ENCODE data around the gene SATB1. TPM values are rescaled to one million over a fixed set of nuclear protein-coding genes. Genes with fewer than 3 reads are reported as not detected.

The SATB1 gene
- total RNA-seq, 4 donors from 2014 or later: 40.9 to 69.6 (median 41.7) TPM

GRCh38 chr3:18426597-18427193 lies 1.6 kb upstream of the SATB1 start:
- ATAC-seq (no peak), DNase-seq (no peak)
- H3K4me1 ChIP-seq: peaks cover 15 to 17% of the 10 kb centered on the region in 2 donors
- no peak overlapping the region for H3K4me3 ChIP-seq
- in situ Hi-C loops (cut with MboI; ENCODE audit: low sequenced_read_pairs in 4 of 4) (no loop called here), intact Hi-C loops (cut with DNase I; ENCODE audit: low total_unique reads) (loop anchor here (10.0 kb wide), 1 partner anchor 682 kb away; the partner anchor contains the start of gene TBC1D5)
- peak overlapping the region in 2 of 4 donors; percentile 21 to 99 for H3K27ac ChIP-seq
- no peaks in the 10 kb centered on the region for H3K9me3 ChIP-seq
- no peaks in the 10 kb centered on the region for H3K27me3 ChIP-seq
- no peaks in the 10 kb centered on the region for H3K36me3 ChIP-seq
- no peak for TF ChIP-seq CTCF (IDR thresholded peaks at IDR 0.05 in 4 of 5, conservative IDR thresholded peaks at IDR 0.05 in 1 of 5)
- no peak for TF ChIP-seq POLR2A (IDR thresholded peaks at IDR 0.05)

GRCh38 chr3:18425641-18426257 lies 610 bp upstream of the SATB1 start:
- H3K4me1 ChIP-seq: peaks cover 17 to 21% of the 10 kb centered on the region in 2 donors
- TF ChIP-seq POLR2A (IDR thresholded peaks at IDR 0.05) (no peak), CTCF (IDR thresholded peaks at IDR 0.05 in 4 of 5, conservative IDR thresholded peaks at IDR 0.05 in 1 of 5) (no peak)
- in situ Hi-C loops (cut with MboI; ENCODE audit: low sequenced_read_pairs in 4 of 4) (no loop called here), intact Hi-C loops (cut with DNase I; ENCODE audit: low total_unique reads) (loop anchor here (2.0 to 10.0 kb wide), 2 partner anchors 19 to 681 kb away; partner anchors contain the start of gene TBC1D5)
- H3K9me3 ChIP-seq: no peaks in the 10 kb centered on the region
- H3K36me3 ChIP-seq: no peaks in the 10 kb centered on the region
- peak overlapping the region; percentile 78 to 98 (median 92) for H3K4me3 ChIP-seq
- H3K27me3 ChIP-seq: no peaks in the 10 kb centered on the region
- DNase-seq: peak in 1 of 2 donors; percentile 39
- H3K27ac ChIP-seq: peak overlapping the region; percentile 91 to 99 (median 95)
- peak; percentile 16 to 38 for ATAC-seq

GRCh38 chr3:18424213-18424728 lies 868 bp downstream of the SATB1 start:
- Histone ChIP-seq H3K36me3 (no peaks in the 10 kb centered on the region), H3K27ac (peak overlapping the region; percentile 91 to 99 (median 95)), H3K9me3 (no peaks in the 10 kb centered on the region), H3K4me3 (peak overlapping the region; percentile 78 to 98 (median 92)), H3K4me1 (peaks cover 29 to 36% of the 10 kb centered on the region in 2 donors), H3K27me3 (no peaks in the 10 kb centered on the region)
- in situ Hi-C loops (cut with MboI; ENCODE audit: low sequenced_read_pairs in 4 of 4): no loop called here
- TF ChIP-seq POLR2A (IDR thresholded peaks at IDR 0.05) (no peak), CTCF (IDR thresholded peaks at IDR 0.05 in 4 of 5, conservative IDR thresholded peaks at IDR 0.05 in 1 of 5) (no peak)
- ATAC-seq: peak; percentile 49 to 64
- DNase-seq: peak in 1 of 2 donors; percentile 42
- intact Hi-C loops (cut with DNase I; ENCODE audit: low total_unique reads): loop anchor here (2.0 to 10.0 kb wide), 3 partner anchors 21 to 1763 kb away; partner anchors contain the start of genes SGO1 and TBC1D5

GRCh38 chr3:18423401-18424212 lies 1.5 kb downstream of the SATB1 start:
- peak; percentile 28 to 37 for ATAC-seq
- Histone ChIP-seq H3K27me3 (no peaks in the 10 kb centered on the region), H3K36me3 (no peaks in the 10 kb centered on the region), H3K9me3 (no peaks in the 10 kb centered on the region), H3K4me3 (peak overlapping the region; percentile 78 to 98 (median 92)), H3K4me1 (peaks cover 34 to 38% of the 10 kb centered on the region in 2 donors), H3K27ac (peak overlapping the region; percentile 91 to 99 (median 95))
- intact Hi-C loops (cut with DNase I; ENCODE audit: low total_unique reads) (loop anchor here (2.0 to 10.0 kb wide), 3 partner anchors 21 to 1764 kb away; partner anchors contain the start of genes SGO1 and TBC1D5), in situ Hi-C loops (cut with MboI; ENCODE audit: low sequenced_read_pairs in 4 of 4) (no loop called here)
- peak in 1 of 2 donors; percentile 52 for DNase-seq
- TF ChIP-seq POLR2A (IDR thresholded peaks at IDR 0.05) (no peak), CTCF (IDR thresholded peaks at IDR 0.05 in 4 of 5, conservative IDR thresholded peaks at IDR 0.05 in 1 of 5) (no peak)

Measured in gastrocnemius medialis (tissue), 4 donors.